Naive thymus-derived CD4-positive, alpha-beta T cell (primary cell): ENCODE data around the gene TRAPPC2L. TPM values are rescaled to one million over a fixed set of nuclear protein-coding genes. Genes with fewer than 3 reads are reported as not detected.

ENCODE experiments used
- ATAC-seq: fragments of 150-1000 bp; cut with Tn5 transposase; 2 replicates; pipeline ENCODE4 v1.10.0; 2021; ENCODE audit warnings: mild to moderate bottlenecking, moderate library complexity
- CTCF ChIA-PET: fragments of 350-600 bp; sonication (Branson Sonifier 250); formaldehyde crosslinking; loops from one replicate; lab custom pipeline; 2021; ENCODE audit warnings: antibody characterized with exemption; lab: Charles Lee
- POLR2A ChIA-PET: fragments of 350-600 bp; sonication (Branson Sonifier 250); formaldehyde crosslinking; loops from one replicate; lab custom pipeline; 2021; ENCODE audit warnings: antibody characterized with exemption, inconsistent platforms; lab: Charles Lee
- DNase-seq, 9 donors: peaks; one replicate each; pipeline versions ENCODE4 v3.0.0 to v3.0.0-alpha.2; 2020 to 2022; ENCODE audit warnings: mixed read lengths in 1 of 9
- H3K27ac ChIP-seq: one replicate; pipeline ENCODE4 v1.7.0; 2013; ENCODE audit warnings: mild to moderate bottlenecking, low read depth, low read length, moderate library complexity
- H3K27me3 ChIP-seq, 2 donors: one replicate each; pipeline ENCODE4 v1.7.0; 2013; ENCODE audit warnings: low read length in 2 of 2, mild to moderate bottlenecking in 2 of 2, moderate library complexity in 2 of 2; ENCODE audit not compliant: control insufficient read depth in 2 of 2, insufficient read depth in 2 of 2
- H3K36me3 ChIP-seq, 3 experiments: 1 replicate in 2 of 3; 2 replicates in 1 of 3; pipeline ENCODE4 v1.7.0; 2013; ENCODE audit warnings: low read length in 3 of 3, mild to moderate bottlenecking in 3 of 3, moderate library complexity in 1 of 3; ENCODE audit not compliant: insufficient read depth in 3 of 3, control insufficient read depth in 2 of 3
- H3K4me1 ChIP-seq, 2 donors: one replicate each; pipeline ENCODE4 v1.7.0; 2013; ENCODE audit warnings: low read length in 2 of 2, mild to moderate bottlenecking in 2 of 2, moderate library complexity in 1 of 2; ENCODE audit not compliant: control insufficient read depth in 2 of 2, insufficient read depth in 2 of 2
- H3K4me3 ChIP-seq: 2 replicates; pipeline ENCODE4 v1.7.0; 2013; ENCODE audit warnings: mild to moderate bottlenecking, low read length
- H3K9me3 ChIP-seq, 3 experiments: 1 replicate in 2 of 3; 2 replicates in 1 of 3; pipeline ENCODE4 v1.7.0; 2013; ENCODE audit warnings: low read length in 3 of 3; ENCODE audit not compliant: control insufficient read depth in 2 of 3
- H3K27ac Mint-ChIP-seq, 9 donors: one replicate each; pipeline ENCODE4 v1.8.0; 2020 to 2022; ENCODE audit warnings: mixed read lengths in 9 of 9, mild to moderate bottlenecking in 8 of 9, moderate library complexity in 5 of 9, inconsistent platforms in 2 of 9
- H3K27me3 Mint-ChIP-seq, 5 donors: one replicate each; pipeline ENCODE4 v1.8.0; 2021 to 2022; ENCODE audit warnings: mixed read lengths in 5 of 5, mild to moderate bottlenecking in 1 of 5
- H3K36me3 Mint-ChIP-seq, 5 donors: one replicate each; pipeline ENCODE4 v1.8.0; 2020 to 2022; ENCODE audit warnings: mixed read lengths in 5 of 5, mild to moderate bottlenecking in 3 of 5, inconsistent platforms in 1 of 5
- H3K4me1 Mint-ChIP-seq, 7 donors: one replicate each; pipeline ENCODE4 v1.8.0; 2020 to 2022; ENCODE audit warnings: mixed read lengths in 7 of 7, mild to moderate bottlenecking in 3 of 7, inconsistent platforms in 1 of 7
- H3K4me3 Mint-ChIP-seq, 10 donors: one replicate each; pipeline ENCODE4 v1.8.0; 2020 to 2022; ENCODE audit warnings: mild to moderate bottlenecking in 10 of 10, mixed read lengths in 10 of 10, moderate library complexity in 6 of 10, inconsistent platforms in 2 of 10
- H3K9me3 Mint-ChIP-seq, 11 donors: one replicate each; pipeline ENCODE4 v1.8.0; 2020 to 2022; ENCODE audit warnings: mixed read lengths in 11 of 11, mild to moderate bottlenecking in 4 of 11, inconsistent platforms in 1 of 11, moderate library complexity in 1 of 11
- intact Hi-C, 2 donors: fragments of 100-400 bp; cut with micrococcal nuclease; formaldehyde crosslinking; loops; one replicate each; pipeline ENCODE4 v1.15.1; 2023
- polyA plus RNA-seq, 2 donors: library from polyadenylated mRNA; unstranded; fragments of 300-500 nt; fragmentation: Illumina TruSeq; gene quantifications; one replicate each; pipeline ENCODE4 v1.2.3, GENCODE V29; 2021
- total RNA-seq, 6 experiments: library from RNA in 5 of 6; stranded (reverse) in 5 of 6; gene quantifications; 1 replicate in 5 of 6; 2 replicates in 1 of 6; pipeline ENCODE4 v1.2.3 and lab custom pipeline; 2021 to 2026

TRAPPC2L gene
- total and polyA plus RNA-seq, 7 experiments from 2014 or later, result 32.3 to 112 (median 69.1) TPM

GRCh38 chr16:88841521-88842307 lies 15.2 kb upstream of the TRAPPC2L start:
- DNase-seq (no peak), ATAC-seq (no peak)
- Histone ChIP-seq H3K27ac (no peak overlapping the region), H3K4me3 (no peak overlapping the region), H3K36me3 (peaks cover 0 to 45% (median 0%) of the 10 kb centered on the region in 3 experiments), H3K4me1 (no peaks in the 10 kb centered on the region), H3K27me3 (no peaks in the 10 kb centered on the region), H3K9me3 (no peaks in the 10 kb centered on the region)
- Mint-ChIP-seq H3K27me3 (no peaks in the 10 kb centered on the region), H3K36me3 (peaks cover 0 to 7% (median 0%) of the 10 kb centered on the region in 5 donors), H3K4me1 (peaks cover 0 to 1% (median 0%) of the 10 kb centered on the region in 7 donors), H3K4me3 (no peak overlapping the region), H3K27ac (no peak overlapping the region), H3K9me3 (no peaks in the 10 kb centered on the region)
- POLR2A ChIA-PET, result no interaction called here
- intact Hi-C loops, result no loop called here
- CTCF ChIA-PET, result no interaction called here

GRCh38 chr16:88842308-88842756 lies 14.6 kb upstream of the TRAPPC2L start:
- Histone ChIP-seq H3K9me3 (no peaks in the 10 kb centered on the region), H3K4me1 (no peaks in the 10 kb centered on the region), H3K4me3 (no peak overlapping the region), H3K36me3 (peaks cover 0 to 46% (median 0%) of the 10 kb centered on the region in 3 experiments), H3K27me3 (no peaks in the 10 kb centered on the region), H3K27ac (no peak overlapping the region)
- Mint-ChIP-seq H3K27ac (no peak overlapping the region), H3K4me1 (peaks cover 0 to 1% (median 0%) of the 10 kb centered on the region in 7 donors), H3K4me3 (no peak overlapping the region), H3K36me3 (peaks cover 0 to 7% (median 0%) of the 10 kb centered on the region in 5 donors), H3K27me3 (no peaks in the 10 kb centered on the region), H3K9me3 (no peaks in the 10 kb centered on the region)
- ChIA-PET CTCF (no interaction called here), POLR2A (no interaction called here)
- no peak for DNase-seq
- ATAC-seq, result no peak
- intact Hi-C loops, result no loop called here

GRCh38 chr16:88842806-88843205 lies 14.1 kb upstream of the TRAPPC2L start:
- H3K4me1 Mint-ChIP-seq, result peaks cover 0 to 1% (median 0%) of the 10 kb centered on the region in 7 donors
- no peak overlapping the region for H3K4me3 Mint-ChIP-seq
- H3K9me3 ChIP-seq, result no peaks in the 10 kb centered on the region
- ATAC-seq (no peak), DNase-seq (no peak)
- ChIA-PET CTCF (no interaction called here), POLR2A (no interaction called here)
- H3K36me3 Mint-ChIP-seq, result peaks cover 0 to 9% (median 0%) of the 10 kb centered on the region in 5 donors
- intact Hi-C loops, result no loop called here
- no peak overlapping the region for H3K4me3 ChIP-seq
- H3K27me3 ChIP-seq, result no peaks in the 10 kb centered on the region
- H3K27ac ChIP-seq, result no peak overlapping the region
- H3K4me1 ChIP-seq, result no peaks in the 10 kb centered on the region
- no peaks in the 10 kb centered on the region for H3K9me3 Mint-ChIP-seq
- peaks cover 0 to 51% (median 0%) of the 10 kb centered on the region in 3 experiments for H3K36me3 ChIP-seq
- H3K27ac Mint-ChIP-seq, result no peak overlapping the region
- no peaks in the 10 kb centered on the region for H3K27me3 Mint-ChIP-seq

- POLR2A ChIA-PET, result no interaction called here
- intact Hi-C loops, result no loop called here
Measured at GRCh38 chr16:88843256-88843655, 13.7 kb upstream of the TRAPPC2L start.

GRCh38 chr16:88844419-88845036 lies 12.4 kb upstream of the TRAPPC2L start:
- Histone ChIP-seq H3K36me3 (peaks cover 0 to 49% (median 0%) of the 10 kb centered on the region in 3 experiments), H3K27ac (no peak overlapping the region), H3K9me3 (no peaks in the 10 kb centered on the region), H3K4me3 (no peak overlapping the region), H3K4me1 (no peaks in the 10 kb centered on the region), H3K27me3 (no peaks in the 10 kb centered on the region)
- H3K4me3 Mint-ChIP-seq, result no peak overlapping the region
- no peak overlapping the region for H3K27ac Mint-ChIP-seq
- H3K9me3 Mint-ChIP-seq, result no peaks in the 10 kb centered on the region
- no peaks in the 10 kb centered on the region for H3K27me3 Mint-ChIP-seq
- POLR2A ChIA-PET, result no interaction called here
- CTCF ChIA-PET, result interaction anchor here (0.6 kb wide), 1 partner anchor 14 kb away, joined by 3 read pairs; no protein-coding TSS in a partner anchor
- intact Hi-C loops, result no loop called here
- DNase-seq (no peak), ATAC-seq (no peak)
- H3K36me3 Mint-ChIP-seq, result peaks cover 0 to 13% (median 0%) of the 10 kb centered on the region in 5 donors
- H3K4me1 Mint-ChIP-seq, result peaks cover 0 to 1% (median 0%) of the 10 kb centered on the region in 7 donors

More at GRCh38 chr16:88843256-88843655, 13.7 kb upstream of the TRAPPC2L start:
- ATAC-seq (no peak), DNase-seq (no peak)
- CTCF ChIA-PET, result no interaction called here
- Histone ChIP-seq H3K9me3 (no peaks in the 10 kb centered on the region), H3K27me3 (no peaks in the 10 kb centered on the region), H3K27ac (no peak overlapping the region), H3K36me3 (peaks cover 0 to 53% (median 0%) of the 10 kb centered on the region in 3 experiments), H3K4me3 (no peak overlapping the region), H3K4me1 (no peaks in the 10 kb centered on the region)
- no peaks in the 10 kb centered on the region for H3K27me3 Mint-ChIP-seq
- no peak overlapping the region for H3K27ac Mint-ChIP-seq
- H3K4me3 Mint-ChIP-seq, result no peak overlapping the region
- peaks cover 0 to 13% (median 0%) of the 10 kb centered on the region in 5 donors for H3K36me3 Mint-ChIP-seq
- H3K9me3 Mint-ChIP-seq, result no peaks in the 10 kb centered on the region
- H3K4me1 Mint-ChIP-seq, result peaks cover 0 to 1% (median 0%) of the 10 kb centered on the region in 7 donors

GRCh38 chr16:88846088-88846487 lies 10.8 kb upstream of the TRAPPC2L start:
- peaks cover 0 to 47% (median 0%) of the 10 kb centered on the region in 3 experiments for H3K36me3 ChIP-seq
- H3K9me3 ChIP-seq, result no peaks in the 10 kb centered on the region
- H3K4me3 ChIP-seq, result no peak overlapping the region
- H3K27ac ChIP-seq, result no peak overlapping the region
- POLR2A ChIA-PET, result interaction anchor here (0.7 to 0.9 kb wide), 2 partner anchors 12 to 67 kb away, joined by 3 read pairs; no protein-coding TSS in a partner anchor
- Mint-ChIP-seq H3K27ac (no peak overlapping the region), H3K27me3 (no peaks in the 10 kb centered on the region), H3K9me3 (no peaks in the 10 kb centered on the region), H3K4me3 (no peak overlapping the region), H3K36me3 (peaks cover 0 to 10% (median 0%) of the 10 kb centered on the region in 5 donors), H3K4me1 (peaks cover 0 to 1% (median 0%) of the 10 kb centered on the region in 7 donors)
- DNase-seq, result no peak
- ATAC-seq, result no peak
- no peaks in the 10 kb centered on the region for H3K27me3 ChIP-seq
- intact Hi-C loops, result no loop called here
- CTCF ChIA-PET, result interaction anchor here (0.7 to 0.8 kb wide), 2 partner anchors 12 to 103 kb away, joined by 3 to 4 read pairs; no protein-coding TSS in a partner anchor
- H3K4me1 ChIP-seq, result no peaks in the 10 kb centered on the region
